HTR-8/SVneo (cell line): ENCODE measurements around the gene PDIA5.
A peak's percentile ranks its signal among the peaks of the same experiment; 100 is the strongest.

Experiments
- DNase-seq: peaks from one replicate; pipeline ENCODE4 v3.0.0; 2011; ENCODE audit warnings: low spot score, mixed read lengths; ENCODE audit not compliant: insufficient read length
- FAIRE-seq: peaks from 2 replicates; lab custom pipeline; 2011; peaks lifted over from hg19 to GRCh38; lab: Jason Lieb, UNC

The PDIA5 gene

DNA sequence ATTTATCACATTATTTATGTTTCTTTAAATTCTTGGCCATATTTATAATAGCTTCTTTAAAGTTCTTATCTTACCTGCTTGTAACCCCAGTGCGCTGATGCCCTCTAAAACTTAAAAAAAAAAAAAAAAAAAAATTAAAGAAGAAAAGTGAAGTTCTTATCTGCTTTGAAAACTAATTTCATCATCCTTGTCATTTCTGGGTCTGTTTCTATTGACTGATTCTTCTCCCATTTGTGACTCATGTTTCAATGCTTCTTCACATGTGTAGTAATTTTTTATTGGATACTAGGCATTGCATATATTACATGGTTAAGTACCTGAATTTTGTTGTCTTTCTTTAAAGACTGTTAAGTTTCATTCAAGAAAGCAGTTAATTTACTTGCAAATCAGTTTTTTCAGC lies 131.5 kb downstream of the PDIA5 start:
- no peak for FAIRE-seq
- DNase-seq: no peak

DNA sequence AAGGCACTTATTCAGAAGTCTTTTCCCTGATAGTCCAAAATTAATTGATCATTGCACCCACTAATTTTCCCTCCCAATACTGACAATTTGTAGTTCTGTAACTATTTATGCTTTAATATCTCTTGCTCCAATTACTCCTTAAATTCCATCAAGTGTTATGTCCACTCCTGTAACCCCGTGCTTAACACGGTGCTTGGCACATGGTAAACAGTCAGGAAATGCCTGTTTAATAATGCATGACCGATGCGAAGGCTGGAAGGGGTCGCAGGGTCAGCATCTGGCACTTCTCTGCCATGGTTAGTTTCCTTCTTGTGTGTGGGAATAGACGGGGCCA lies 134.4 kb downstream of the PDIA5 start:
- no peak for DNase-seq
- FAIRE-seq: no peak

DNA sequence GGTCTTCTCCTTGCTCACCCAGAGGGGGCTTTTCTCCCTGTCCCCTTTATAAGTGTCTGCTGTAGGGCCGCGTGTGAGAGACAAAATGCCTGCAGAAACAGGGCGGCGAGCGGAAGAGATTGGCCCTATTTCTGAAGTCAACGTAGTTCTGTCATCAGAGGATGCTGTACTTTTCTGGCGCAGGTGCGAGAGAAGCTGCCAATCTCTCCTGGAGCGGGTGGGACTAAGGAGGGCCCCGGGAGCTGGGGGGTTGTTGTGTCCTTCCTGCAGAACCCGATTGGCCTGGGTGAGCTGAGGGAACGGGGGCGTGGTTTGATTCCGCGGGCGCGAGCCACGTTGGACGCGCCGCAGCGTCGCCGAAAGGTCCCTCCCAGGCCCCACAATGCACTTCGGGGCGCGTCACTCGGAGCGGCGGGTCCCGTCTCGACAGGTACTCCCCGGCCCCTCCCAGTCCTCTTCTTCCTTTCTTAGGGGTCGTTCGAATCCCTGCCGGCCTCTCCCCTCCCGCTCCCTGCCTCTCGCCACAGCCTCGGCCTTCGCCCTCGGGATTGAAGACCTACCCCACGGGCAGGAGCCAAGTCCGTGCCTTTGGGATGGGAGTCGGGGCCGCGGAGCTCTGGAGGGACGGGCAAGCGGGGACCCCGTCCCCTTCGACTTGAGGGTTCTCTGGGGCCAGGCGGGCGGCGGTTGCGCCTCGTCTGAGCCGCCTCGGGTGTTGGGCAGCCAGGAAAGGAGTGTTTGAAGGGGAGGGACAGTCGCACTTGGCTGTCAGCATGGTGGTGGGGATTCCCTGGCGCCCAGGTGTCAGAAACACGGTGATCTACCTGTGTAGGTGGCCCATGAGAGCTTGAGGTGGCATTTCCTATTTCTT lies 135.0 kb downstream of the PDIA5 start, which contains the start of gene SEC22A:
Gene SEC22A, plus strand, starts transcription at position 387 of the 871 bp plus-strand sequence. CDS start 7,275 bp downstream, outside the sequence.
- DNase-seq: peak; percentile 96
- peak; percentile 94 for FAIRE-seq

DNA sequence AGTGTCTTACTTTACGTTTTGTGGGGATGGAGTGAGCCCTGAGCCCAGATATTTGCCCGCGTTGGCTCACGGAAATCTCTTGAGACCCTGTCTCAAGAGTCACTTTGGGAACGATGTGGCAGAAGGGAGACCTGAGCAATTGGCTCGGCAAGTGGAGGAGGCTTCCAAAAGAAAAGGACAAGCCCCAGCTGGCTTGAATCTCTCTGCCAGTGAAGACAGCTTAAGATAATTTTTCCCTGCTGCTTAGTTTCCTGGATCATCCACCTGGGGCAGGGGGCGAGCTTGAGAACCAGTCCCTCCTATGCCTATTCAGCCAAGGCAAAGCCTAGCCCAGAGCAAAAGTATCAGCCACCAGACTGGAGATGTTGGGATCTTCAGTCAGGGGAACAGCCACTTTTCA lies 135.6 kb downstream of the PDIA5 start:
- DNase-seq: peak; percentile 21
- FAIRE-seq: no peak
